ENCODE results near the gene PCDHGA2.

DNA sequence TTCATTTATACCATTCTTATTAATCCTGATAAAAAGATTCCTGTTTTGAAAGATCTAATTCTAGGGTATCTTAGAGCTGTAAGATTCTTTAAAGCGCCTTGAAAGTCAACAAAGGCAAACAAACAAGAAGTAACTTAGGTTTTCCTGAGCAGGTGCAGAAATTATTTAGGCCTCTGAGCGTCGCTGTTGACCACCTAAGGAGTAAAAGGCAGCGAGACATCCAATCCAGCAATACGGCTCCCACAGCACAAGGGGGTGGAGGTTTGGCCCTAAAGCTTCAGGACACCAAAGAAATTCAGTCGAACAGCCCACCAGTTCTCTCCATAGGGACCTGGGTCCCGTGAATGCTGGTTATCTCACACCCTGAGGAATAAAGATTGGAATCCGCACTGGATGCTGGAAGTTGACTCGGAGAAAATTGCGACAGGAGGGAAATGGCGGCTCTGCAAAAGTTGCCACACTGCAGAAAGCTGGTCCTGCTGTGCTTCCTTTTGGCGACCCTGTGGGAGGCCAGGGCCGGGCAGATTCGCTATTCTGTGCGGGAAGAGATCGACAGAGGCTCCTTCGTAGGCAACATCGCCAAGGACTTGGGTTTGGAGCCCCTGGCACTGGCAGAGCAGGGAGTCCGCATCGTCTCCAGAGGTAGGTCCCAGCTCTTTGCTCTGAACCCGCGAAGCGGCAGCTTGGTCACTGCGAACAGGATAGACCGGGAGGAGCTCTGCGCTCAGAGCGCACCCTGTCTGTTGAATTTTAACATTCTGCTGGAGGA lies at the start of gene PCDHGA2:
- TF ChIP-seq POLR2A (IDR thresholded peaks at IDR 0.05): no peak
- TF ChIP-seq, protein P1, sequence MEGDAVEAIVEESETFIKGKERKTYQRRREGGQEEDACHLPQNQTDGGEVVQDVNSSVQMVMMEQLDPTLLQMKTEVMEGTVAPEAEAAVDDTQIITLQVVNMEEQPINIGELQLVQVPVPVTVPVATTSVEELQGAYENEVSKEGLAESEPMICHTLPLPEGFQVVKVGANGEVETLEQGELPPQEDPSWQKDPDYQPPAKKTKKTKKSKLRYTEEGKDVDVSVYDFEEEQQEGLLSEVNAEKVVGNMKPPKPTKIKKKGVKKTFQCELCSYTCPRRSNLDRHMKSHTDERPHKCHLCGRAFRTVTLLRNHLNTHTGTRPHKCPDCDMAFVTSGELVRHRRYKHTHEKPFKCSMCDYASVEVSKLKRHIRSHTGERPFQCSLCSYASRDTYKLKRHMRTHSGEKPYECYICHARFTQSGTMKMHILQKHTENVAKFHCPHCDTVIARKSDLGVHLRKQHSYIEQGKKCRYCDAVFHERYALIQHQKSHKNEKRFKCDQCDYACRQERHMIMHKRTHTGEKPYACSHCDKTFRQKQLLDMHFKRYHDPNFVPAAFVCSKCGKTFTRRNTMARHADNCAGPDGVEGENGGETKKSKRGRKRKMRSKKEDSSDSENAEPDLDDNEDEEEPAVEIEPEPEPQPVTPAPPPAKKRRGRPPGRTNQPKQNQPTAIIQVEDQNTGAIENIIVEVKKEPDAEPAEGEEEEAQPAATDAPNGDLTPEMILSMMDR (IDR thresholded peaks at IDR 0.05): peak in 2 of 3 donors; percentile 16 to 47

Measured in breast epithelium (tissue), 3 donors.